GM18498 (cell line): ENCODE results near the gene STX1B.
"Not testable (repeated sequence)": the region's sequence is repeated elsewhere in the genome, so short reads cannot be mapped to it uniquely, and the experiment has no call there.

Experiments
- ATAC-seq: cut with Tn5 transposase; IDR thresholded peaks from one replicate; pipeline ENCODE4 v1.9.1; 2021; ENCODE audit warnings: mild to moderate bottlenecking, moderate library complexity; ENCODE audit not compliant: unreplicated experiment

The STX1B gene

DNA sequence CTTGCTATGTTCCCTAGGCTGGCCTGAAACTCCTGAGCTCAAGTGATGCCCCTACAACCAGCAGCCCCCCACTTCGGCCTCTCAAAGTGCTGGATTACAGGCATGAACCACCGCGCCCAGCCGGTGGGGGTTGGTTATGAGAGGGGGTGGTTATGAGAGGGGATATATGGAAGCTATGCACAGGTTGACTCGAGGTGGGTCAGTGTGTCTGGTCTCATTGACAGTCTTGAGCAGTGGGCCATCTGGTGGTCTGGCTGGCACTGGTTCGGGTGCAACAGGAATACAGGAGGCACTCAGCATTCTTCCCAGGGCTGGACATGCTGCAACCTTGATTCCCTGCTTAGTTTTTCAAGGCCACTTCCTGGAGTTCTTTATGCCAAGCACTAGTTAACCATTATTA, 5.6 kb upstream of the STX1B start:
- ATAC-seq, result no peak

DNA sequence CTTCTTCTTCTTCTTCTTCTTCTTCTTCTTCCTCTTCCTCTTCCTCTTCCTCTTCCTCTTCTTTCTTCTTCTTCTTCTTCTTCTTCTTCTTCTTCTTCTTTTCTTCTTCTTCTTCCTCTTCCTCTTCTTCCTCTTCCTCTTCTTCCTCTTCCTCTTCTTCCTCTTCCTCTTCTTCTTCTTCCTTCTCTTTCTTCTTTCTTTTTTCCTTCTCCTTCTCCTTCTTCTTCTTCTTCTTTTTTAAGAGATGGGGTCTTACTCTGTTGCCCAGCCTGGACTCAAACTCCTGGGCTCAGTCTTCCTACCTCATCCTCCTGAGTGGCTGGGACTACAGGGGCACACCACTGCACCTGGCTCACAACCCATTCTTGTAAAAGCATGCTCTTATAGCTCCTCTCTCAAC, 2.9 kb upstream of the STX1B start:
- not testable (repeated sequence) for ATAC-seq

DNA sequence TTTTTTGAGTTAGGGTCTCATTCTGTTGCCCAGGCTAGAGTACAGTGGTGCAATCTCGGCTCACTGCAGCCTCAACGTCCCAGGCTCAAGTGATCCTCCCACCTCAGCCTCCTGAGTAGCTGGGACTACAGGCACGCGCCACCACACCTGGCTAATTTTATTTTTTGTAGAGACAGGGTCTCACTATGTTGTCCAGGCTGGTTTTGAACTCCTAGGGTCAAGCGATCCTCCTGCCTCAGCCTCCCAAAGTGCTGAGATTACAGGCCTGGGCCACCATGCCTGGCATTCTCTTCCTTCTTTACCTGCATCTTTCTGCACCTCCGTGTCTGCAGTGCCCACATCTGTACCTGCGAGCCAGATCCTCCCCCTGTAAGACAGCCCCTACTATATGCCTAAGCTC, 1.4 kb upstream of the STX1B start:
- ATAC-seq, result not testable (repeated sequence)

DNA sequence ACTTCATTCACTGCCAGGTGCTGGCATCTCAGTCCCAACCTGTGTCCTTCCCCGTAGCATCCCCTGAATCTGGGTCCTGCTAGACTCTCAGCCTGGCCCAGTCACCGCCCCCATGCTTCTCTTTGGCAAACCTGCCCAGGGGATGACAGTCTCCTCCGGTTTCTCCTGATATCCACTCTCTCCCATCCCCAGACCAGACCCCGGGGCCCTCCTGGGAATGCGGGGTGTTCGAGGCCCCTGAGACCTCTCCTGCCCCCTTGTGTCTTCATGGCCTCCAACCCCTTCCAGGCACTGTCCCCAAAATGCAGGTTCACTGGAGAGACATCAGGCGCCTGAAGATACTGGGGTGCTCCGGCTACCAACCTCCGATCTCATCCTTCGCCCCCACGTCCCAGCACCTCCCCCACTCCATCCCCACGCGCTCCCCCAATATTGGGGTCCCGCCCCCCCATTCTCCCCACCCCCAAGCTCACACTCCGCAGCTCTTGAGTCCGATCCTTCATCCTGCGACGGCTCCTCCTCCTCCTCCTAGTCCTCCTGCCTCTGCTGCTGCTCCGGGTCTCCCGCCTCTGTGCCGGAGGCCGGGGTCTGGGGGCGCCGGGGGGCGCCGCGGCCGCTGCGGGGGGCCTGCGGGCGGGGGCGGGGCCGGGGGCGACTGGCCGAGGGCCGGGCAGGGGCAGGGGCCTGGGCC, 399 bp downstream of the STX1B start:
- no peak for ATAC-seq

DNA sequence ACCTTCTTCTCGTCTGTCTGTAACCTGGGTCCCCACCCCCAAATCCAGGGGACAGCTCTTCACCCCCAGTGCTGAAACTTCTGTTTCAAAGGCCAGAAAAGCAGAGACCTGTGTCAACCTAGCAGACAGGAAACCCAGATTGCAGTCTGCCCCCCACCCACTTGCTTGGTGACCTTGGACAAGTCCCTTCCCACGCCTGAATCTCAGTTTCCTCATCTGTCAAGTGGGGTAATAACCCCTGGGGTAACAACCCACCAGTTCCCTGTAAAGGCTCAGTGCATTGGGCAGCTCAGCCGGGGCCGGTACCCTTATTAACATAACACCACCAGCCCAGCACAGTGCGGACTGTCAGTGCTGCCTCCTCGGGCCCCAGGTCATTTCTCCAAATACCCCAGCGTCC, 1.3 kb downstream of the STX1B start:
- ATAC-seq, result no peak

DNA sequence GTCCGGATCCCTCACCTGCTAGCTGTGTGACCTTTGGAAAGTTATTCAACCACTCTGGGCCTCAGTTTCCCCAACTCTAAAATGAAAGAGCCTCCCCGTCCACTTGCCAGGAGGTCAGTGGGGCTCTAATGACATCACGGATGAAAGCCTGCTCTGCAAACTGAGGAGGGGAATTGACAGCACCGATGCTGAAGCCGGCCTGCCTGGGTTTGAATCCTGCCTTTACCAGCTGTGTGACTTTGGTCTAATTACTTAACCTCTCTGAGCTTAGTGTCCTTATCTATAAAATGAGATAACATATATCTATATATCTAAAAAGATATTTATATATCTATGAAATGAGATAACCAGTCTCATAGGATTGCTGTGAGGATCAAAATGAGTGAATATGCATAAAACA, 1.9 kb downstream of the STX1B start:
- no peak for ATAC-seq

DNA sequence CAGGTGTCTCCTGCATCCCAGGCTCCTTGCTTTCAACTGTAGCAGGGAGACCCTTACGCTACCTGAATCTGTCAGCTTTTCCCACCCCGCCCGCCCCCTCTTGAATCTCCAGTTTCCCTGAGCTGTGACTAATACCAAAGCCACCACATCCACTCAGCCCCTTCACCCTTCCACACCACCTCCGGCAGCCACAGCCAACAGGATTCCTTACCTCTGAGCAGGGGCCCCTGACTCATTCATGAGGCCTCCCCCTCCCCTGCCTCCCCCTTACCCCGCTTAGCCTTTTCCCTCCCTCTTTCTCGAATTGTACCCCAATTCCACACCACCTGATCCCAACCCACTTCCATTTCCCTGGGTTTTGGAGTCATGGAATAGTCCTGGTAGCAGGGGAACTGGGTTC, 2.3 kb downstream of the STX1B start:
- ATAC-seq, result no peak

DNA sequence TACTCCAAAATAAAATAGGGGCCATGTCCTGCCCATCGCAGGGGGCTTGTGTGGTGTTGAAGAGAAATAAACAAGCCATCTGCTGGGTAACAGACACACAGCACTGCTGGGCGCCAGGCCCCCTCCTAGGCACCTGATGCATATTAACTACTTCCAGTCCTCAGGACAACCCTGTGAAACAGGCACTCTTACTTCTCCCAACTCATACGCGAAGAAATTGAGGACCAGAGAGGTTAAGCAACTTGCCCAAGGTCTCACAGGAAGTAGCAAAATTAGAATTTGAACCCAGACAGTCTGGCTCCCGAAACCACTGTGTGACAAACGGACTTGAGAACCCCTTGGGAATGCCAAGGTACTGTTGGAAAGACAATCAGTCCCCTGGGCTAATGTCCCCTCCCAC, 2.8 kb downstream of the STX1B start:
- no peak for ATAC-seq

DNA sequence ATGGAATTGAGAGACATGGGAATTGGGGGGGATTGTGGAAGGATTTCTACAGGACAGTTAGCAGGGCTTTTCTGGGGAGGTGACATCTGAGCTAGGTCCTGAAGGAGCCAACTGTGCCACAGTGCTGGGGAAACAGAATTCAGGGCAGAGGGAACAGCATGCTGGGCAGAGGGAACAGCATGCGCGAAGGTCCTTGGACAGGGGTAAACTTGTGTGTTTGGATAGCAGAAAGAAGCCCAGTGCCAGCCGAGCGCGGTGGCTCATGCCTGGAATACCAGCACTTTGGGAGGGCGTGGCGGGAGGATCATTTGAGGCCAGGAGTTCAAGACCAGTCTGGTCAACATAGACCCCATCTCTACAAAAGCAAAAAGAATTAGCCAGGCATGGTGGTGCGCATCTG, 3.8 kb downstream of the STX1B start:
- no peak for ATAC-seq

DNA sequence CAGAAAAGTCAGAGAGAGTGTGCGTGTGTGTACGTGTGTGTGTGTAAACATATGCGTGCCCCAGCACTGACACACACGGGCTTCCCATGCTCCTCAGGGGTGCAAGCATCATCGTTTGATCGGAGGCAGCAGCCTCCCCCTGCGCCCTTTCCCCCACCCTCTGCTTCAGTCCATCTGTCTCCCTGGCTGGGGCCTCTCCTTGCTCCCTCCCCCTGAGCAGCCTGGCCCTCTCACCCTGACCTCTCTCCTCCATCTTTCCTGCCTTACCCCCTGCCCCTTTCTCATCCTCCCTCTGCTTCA, 4.4 kb downstream of the STX1B start:
- no peak for ATAC-seq

DNA sequence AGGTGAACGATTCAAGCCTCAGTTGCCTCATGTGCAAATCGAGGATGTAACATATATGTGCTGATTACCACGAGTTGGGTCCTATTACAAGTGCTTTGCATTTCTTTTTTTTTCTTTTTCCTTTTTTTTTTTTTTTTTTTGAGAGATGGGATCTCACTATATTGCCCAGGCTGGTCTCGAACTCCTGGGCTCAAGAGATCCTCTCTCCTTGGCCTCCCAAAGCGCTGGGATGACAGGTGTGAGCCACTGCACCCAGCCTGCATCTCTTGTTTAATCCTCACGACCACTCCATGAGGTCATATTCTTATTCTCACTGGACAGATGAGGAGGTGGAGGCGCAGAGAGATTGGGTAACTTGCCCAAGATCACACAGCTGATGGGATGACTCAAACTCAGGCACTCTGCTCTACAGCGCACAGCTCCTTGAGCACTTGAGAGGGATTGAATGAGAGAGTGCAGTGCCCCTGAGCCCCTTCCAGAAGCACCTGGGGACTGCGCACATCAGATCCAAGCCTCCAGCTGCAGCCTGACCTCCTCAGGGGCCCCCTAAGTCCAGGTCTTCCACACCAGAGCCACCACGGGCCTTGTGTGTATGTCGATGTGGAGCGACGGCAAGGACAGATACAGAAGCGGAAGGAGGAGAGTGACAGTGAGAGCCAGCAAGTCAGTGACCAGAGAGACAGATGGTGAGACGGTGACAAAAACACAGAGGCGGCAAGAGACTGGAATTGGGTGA, 4.9 kb downstream of the STX1B start:
- no peak for ATAC-seq

DNA sequence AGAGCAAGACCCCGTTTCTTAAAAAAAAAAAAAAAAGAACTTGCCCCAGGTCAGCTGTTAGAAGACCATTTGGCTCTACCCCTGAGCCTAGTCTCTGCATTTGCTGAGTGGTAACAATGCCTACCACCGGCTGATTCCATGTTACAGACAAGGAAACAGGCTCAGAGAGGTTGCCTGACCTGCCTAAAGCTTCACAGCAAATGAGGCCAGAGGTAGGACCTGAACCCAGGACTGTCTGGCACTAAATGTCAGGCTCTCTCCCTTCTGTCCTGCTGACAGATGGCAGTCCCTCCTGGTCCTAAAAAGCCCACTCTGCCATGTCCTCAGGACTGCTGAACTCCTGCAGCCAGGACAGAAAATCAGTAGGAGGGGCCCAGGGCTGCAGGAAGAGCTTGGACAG, 5.8 kb downstream of the STX1B start:
- no peak for ATAC-seq

DNA sequence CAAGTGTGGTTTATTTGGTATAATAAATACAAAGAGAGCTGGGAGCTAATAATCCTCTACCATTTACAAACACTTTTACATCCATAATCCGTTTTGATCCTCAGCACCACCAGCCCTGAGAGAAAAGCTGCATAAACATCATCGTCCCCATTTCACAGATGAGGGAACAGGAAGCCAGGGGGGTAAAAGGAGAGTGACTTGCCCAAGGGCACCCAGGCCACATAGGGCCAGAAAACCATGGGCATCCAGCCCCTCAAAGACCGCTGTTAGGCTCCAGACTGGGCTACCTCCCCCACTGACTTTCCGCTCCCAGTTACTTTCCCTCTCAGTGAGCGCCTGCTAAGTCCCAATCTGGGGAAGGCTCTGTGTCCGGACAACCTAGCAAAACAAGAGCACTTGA, 6.7 kb downstream of the STX1B start:
- no peak for ATAC-seq

DNA sequence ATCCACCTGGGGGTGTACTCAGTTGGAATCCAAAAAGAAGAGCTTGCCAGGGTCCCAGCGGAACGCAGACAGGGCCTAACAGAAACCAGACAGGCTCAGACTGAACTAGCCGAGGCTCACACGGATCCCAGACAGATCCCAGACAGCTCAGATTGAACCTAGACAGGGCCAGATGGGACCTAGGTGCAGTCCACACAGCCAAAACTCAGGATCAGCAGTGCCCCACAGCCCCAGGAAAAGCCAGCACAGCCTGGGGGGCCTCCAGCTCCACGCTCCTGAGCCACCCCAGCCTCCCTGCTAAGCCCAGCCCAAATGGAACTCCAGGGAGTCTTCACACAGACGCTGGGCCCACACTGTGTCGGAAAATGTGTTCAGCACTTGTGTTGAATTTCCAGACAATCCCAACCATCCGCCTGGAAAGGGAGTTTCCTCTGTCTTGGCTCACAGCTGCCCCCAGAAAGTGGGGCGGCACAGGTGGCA, 7.5 kb downstream of the STX1B start:
- ATAC-seq, result no peak

DNA sequence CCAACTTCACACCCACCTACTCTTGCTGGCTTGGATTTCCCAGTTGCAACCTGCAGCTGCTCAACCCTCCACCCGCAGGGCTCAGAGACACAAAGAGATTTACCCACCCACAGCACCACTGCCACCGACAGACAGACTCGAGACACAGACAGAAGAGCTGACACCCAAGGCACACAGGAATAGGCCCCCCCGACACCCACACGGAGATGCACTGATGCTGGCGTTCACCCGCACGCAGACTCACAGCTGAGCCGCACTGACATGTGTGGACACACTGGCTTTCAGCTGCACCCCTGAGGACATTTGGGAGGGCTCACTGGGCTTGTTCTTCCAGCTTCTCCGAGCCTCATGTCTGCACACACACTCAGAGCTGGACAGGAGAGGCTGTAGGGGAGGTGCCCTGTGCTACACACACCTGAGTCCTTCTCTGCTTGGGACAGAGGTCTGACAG, 8.2 kb downstream of the STX1B start:
- no peak for ATAC-seq

DNA sequence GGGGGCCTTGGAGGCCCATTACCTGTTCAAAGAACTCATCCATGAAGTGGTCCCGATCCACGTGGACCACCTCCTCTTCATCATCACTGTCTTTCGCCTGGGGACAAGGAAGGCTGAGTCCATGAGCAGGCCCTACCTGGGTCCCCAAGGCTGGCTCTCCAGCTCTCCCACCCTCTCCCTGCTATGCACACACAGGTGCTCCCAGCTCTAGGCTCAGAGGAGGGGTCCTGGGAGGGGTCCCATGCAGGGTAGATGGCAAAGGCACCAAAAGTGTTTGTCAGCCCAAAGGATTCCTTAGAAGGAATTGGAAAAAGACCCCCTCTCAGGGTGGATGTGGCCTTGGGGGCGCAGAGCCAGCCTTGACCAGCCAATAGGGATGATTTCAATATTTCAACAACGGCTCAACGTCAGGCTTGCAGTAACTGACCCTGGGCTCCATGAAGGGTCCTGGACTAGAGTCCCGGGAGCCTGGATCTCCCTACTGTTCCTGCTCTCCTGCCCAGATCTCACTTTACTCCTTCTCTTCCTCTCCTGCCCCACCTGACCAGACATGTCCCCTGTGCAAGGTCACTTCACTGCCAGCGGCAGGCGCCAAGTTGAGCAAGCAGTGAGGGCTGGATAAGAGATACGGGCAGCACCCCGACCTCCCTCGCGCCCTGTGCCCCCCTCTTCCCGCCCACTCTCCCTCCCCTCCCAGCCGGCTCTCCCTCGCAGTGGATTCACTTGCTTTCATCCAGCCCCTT, 8.8 kb downstream of the STX1B start:
- ATAC-seq, result no peak

DNA sequence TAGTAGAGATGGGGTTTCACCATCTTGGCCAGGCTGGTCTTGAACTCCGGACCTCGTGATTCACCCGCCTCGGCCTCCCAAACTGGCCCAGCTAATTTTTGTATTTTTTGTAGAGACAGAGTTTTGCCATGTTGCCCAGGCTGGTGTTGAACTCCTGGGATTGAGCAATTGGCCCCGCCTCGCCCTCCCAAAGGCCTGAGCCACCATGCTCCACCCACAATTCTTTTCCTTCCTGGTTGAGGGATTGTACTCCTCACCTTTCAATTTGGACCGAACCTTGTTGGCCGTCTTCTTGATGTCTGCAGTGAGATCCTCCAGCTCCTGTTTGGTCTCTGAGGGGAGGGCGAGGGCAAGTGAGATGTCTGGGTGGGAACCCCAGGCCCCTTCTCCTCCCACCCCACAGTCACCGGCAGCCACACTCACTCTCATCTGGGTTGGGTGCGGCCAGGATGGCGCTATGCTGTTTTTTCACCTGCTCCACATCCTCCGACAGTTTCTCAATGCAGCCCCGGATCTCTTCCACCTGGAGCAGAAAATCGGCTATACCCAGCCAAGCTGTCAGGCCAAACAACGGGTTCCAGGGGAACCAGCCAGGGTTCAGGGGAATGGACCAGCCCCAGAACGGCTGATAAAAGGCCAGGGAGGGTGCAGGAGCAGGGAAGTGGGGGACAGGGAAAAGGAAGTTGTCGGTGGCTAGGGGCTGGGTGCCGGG, 9.6 kb downstream of the STX1B start:
- ATAC-seq, result no peak

DNA sequence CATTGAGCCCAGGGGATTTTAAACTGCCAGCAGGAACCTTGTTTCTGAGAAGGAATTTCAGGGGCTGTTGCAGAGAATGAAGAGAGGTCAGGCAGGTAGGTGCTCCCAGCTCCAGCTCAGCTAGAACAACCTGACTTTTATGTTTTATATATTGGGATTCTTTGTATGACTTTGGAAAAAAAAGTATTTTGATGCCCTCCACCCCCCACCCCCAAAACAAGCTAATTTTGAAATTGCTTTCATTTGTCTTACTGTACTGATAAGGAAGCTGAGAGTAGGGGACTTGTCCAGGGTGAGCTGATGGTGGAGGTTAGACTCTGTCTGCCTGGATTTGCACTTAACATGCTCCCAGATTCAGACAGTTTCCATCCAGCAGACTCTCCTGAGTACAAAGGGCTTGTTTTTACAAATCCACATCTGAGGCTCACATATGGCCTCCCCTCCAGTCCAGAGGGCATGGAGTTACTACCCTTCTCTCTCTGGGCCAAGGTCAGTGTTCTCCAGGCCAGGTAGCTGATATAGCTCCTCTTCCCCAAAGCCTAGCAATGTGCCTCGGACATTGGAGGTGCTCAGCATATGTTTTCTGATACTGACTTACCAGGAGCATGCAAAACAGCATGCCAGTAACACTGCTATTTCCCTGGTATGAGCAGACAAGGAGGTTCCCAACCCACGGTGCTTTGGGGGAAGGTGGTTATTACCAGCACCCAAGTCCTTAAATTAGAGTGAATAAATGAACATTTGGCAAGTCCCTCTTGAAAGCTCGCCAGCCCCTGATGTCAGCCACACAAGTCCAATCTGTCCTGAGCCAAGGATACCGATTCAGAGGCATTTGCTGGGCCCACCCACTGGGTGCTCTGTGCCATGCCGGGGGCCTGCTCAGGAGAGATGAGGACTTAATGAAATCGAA, 11.3 kb downstream of the STX1B start:
- no peak for ATAC-seq

DNA sequence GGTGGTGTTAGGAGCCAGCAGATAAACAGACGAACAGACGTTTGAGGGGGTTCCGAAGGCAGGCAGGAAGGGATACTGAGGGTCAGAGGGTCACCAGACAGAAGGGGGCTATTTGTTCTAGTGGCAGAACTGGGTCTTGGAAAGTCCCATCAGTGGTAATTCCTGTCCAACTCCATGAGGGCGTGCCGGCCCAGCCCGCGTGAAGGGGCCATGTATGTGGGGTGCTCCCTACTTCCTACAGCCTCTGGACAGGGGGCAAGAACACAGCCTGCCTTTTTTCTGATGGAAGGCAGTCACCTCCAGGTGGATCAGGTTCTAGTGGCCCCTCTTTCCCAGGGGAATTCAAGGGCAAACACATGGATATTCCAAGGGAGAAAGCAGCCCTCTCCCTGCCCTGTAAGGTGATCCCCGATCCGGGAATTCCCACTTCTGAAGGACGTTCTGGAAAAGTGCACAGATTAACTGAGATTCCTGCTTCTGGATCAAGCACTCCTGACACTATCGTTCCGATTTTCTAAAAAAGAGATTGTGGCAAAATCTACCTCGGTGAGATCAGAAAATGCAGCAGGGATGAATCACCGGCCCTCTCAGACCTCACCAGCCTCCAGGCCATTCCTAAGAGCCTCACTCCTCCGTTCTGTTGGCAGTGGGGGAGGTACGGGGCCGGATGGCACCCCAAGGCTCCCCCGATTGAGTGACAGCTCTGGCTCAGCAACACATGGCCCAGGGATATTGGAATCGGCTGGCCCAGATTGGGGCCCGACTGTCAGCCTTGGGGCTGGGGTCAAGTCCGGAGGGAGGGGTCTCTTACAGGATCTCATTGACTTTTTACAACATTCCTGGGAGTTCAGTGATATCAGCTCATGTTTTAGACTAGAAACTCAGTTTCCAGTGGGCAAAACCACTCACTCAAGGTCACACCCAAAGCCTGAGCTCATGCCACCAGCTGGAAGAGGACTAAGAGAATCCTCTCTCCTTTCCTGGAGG, 12.4 kb downstream of the STX1B start:
- ATAC-seq, result no peak
